Measurements from ENCODE around the gene RNF212.

The RNF212 gene

DNA sequence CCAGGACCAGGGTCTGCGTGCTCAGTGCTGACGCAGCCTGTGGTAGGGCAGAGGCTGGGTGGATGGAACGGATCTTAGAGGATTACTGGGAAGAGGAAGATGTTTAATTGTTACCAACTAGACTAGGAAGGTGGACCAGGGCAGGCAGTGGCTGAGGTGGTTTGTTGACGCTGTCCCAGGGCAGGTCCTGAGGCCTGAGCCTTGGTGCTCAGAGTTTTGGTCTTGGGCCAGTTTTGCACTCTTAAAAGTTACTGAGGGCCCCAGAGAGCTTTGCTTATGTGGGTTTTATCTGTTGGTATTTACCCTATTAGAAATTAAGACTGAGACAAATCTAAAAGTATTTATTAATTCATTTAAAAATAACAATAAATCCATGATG lies 20.4 kb downstream of the RNF212 start:
- no peak for DNase-seq (ENCODE audit: low read depth, low spot score)
- TF ChIP-seq, protein P1, sequence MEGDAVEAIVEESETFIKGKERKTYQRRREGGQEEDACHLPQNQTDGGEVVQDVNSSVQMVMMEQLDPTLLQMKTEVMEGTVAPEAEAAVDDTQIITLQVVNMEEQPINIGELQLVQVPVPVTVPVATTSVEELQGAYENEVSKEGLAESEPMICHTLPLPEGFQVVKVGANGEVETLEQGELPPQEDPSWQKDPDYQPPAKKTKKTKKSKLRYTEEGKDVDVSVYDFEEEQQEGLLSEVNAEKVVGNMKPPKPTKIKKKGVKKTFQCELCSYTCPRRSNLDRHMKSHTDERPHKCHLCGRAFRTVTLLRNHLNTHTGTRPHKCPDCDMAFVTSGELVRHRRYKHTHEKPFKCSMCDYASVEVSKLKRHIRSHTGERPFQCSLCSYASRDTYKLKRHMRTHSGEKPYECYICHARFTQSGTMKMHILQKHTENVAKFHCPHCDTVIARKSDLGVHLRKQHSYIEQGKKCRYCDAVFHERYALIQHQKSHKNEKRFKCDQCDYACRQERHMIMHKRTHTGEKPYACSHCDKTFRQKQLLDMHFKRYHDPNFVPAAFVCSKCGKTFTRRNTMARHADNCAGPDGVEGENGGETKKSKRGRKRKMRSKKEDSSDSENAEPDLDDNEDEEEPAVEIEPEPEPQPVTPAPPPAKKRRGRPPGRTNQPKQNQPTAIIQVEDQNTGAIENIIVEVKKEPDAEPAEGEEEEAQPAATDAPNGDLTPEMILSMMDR (IDR thresholded peaks at IDR 0.05; ENCODE audit: low read depth, low read length) = no peak
- H3K4me3 ChIP-seq (ENCODE audit: low read depth, low read length) = no peak overlapping the region
- in situ Hi-C loops (cut with HindIII; ENCODE audit: low sequenced_read_pairs) = no loop called here

DNA sequence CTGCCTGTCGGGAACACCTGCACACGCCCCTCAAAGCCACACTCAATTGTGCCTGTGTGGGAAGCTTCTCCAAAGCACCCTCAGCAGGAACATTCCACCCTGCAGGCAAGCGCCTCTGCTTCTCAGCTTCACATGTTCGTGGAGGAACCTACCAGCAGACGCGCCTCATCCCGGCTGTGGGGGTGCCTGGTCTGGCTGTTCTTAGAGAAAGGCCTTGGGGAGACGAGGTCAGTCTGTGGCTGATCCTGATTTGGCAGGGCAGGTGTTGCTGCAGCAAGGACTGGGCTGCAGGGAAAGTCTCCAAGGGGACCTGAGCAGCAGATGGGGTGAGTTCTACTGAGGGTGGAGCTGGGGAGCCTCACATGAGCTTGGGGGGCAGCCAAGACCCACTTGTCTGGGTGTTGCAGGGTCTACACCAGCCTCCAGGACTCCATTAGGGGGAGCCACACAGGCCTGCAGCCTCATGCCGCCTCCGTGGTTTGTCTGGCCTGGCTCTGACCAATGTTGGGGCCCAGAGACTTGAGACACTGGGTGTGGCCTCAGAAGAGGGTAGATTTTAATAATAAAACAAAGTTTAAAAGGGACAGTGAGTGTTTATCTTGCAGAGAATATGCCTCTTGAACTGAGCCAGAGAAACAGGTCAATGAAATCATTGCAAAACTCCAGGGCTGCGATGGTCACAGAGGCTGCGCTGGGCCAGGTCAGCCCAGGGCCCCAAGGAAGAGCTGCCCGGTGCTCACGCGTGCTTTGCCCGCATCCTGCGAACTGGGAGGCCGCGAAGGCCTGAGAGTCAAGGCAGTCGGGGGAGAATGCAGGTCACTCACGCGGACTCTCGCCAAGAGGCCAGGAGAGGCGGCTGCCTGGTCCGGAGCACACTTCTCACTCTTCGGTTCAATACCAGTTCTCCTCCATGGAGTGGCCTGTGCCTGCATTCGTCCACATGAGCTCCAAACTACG lies 21.1 kb downstream of the RNF212 start:
- TF ChIP-seq, protein P1 (IDR thresholded peaks at IDR 0.05; ENCODE audit: low read depth, low read length) = peak; percentile 16
- no peak for DNase-seq (ENCODE audit: low read depth, low spot score)
- in situ Hi-C loops (cut with HindIII; ENCODE audit: low sequenced_read_pairs) = no loop called here
- no peak overlapping the region for H3K4me3 ChIP-seq (ENCODE audit: low read depth, low read length)

DNA sequence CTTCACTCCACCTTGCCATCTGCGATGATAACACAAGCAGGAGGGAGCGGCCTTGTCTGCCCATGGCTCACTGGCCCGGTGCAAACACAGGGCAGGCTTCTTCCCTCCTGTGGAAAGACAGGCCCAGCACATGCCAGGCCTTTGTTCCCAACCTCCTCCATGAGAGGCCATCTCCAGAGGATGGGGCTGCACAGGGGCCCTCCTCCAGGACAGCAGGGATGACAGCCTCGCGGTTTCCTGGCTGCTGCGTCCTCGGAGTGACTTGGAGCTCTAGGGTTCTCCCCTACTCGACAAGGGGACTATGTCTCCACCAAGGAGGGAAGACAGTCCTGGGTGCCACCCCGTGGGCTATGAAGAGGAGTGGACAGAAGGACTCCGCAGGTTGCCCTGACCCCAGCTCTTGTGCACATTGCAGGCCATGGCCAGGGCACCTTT lies 21.8 kb downstream of the RNF212 start:
- no peak overlapping the region for H3K4me3 ChIP-seq (ENCODE audit: low read depth, low read length)
- no peak for DNase-seq (ENCODE audit: low read depth, low spot score)
- in situ Hi-C loops (cut with HindIII; ENCODE audit: low sequenced_read_pairs) = no loop called here
- TF ChIP-seq, protein P1 (IDR thresholded peaks at IDR 0.05; ENCODE audit: low read depth, low read length) = no peak

DNA sequence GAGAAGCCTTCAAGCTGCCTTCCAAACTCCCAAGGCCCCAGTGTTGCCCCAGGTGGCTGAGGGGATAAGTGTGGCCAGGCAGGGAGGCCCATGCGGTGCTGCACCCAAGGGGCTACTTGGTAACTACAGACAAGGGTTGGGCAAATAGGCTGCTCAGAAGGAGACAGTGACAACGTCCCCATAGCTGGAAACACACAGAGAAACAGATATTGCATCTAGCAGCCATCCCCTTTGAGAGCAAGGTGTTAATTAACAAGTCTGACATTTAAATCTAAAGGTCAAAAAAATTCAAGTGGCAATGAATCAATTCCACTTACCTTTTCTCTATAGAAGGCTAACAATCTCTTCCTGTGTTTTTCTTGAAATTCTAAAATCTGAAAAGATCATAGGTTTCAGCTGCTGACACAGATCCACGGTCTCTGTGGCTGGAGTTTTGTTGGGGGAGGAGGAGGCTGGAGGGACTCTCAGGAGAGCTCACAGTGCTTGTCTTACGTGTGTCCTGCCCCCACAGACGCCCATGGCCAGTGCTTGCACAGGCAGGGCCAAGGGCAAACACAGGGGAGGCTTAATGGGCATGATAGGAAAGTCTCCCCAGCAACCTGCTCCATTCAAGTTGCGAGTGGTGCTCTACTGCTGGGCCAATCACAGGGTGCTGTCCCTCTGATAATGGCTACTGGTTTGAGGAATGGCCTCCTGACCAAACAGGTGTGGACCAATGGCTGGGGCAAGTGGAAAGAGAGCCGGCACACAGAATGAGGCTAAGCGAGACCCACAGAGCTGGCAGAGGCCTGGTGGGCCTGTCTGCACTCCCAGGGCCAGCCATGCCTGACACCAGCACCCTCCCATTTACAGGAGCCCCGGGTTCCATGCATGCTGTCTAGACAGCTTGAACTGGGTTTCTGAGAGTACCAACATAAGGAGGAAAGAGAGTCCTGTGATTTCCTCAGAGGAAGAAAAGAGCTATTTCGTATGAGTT lies 22.6 kb downstream of the RNF212 start:
- TF ChIP-seq, protein P1 (IDR thresholded peaks at IDR 0.05; ENCODE audit: low read depth, low read length) = no peak
- no peak for DNase-seq (ENCODE audit: low read depth, low spot score)
- H3K4me3 ChIP-seq (ENCODE audit: low read depth, low read length) = no peak overlapping the region
- in situ Hi-C loops (cut with HindIII; ENCODE audit: low sequenced_read_pairs) = no loop called here

DNA sequence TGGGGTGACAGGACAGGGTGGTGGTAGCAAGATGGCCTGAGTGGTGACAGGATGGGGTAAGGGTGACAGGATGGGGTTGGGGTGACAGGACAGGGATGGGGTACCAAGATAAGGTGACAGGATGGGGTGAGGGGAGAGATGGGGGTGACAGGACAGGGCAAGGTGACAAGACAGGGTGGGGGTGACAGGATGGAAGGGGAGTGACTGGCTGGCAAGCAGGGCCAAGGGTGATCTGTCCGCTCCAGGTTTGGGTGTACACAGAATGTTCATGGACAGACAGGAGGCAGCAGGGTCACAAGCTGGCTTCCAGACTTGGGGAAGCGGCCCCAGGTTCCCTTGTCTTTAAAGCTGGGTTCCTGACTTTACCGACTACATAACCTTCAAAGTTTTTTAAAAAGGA lies 23.3 kb downstream of the RNF212 start:
- in situ Hi-C loops (cut with HindIII; ENCODE audit: low sequenced_read_pairs) = no loop called here
- H3K4me3 ChIP-seq (ENCODE audit: low read depth, low read length) = no peak overlapping the region
- DNase-seq (ENCODE audit: low read depth, low spot score) = no peak
- TF ChIP-seq, protein P1 (IDR thresholded peaks at IDR 0.05; ENCODE audit: low read depth, low read length) = no peak

DNA sequence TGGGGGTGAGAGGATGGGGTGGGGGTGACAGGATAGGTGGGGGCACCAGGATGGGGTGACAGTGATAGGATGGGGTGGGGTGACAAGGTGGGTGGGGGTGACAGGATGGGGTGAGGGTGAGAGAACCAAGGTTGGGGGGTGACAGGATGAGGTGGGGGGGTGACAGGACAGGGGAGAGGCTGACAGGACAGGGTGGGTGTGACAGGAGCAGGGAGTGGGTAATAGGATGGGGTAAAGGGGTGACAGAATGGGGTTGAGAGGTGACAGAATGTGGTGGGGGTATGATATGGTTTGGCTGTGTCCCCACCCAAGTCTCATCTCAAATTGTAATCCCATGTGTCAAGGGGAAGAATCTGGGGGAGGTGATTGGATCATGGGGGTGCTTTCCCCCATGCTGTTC lies 26.0 kb downstream of the RNF212 start:
- TF ChIP-seq, protein P1 (IDR thresholded peaks at IDR 0.05; ENCODE audit: low read depth, low read length) = no peak
- in situ Hi-C loops (cut with HindIII; ENCODE audit: low sequenced_read_pairs) = no loop called here
- DNase-seq (ENCODE audit: low read depth, low spot score) = no peak
- no peak overlapping the region for H3K4me3 ChIP-seq (ENCODE audit: low read depth, low read length)
